Neural cell (in vitro differentiated cells): Measurements from ENCODE around the gene MTG1. TPM values are rescaled to one million over a fixed set of nuclear protein-coding genes. Genes with fewer than 3 reads are reported as not detected.

Source experiments
- H2AFZ ChIP-seq: fragments of 200-600, 300-800 bp; sonication (generic), shearing (Covaris generic); 2 replicates; pipeline ENCODE4 v1.6.0; 2014; ENCODE audit warnings: low read depth, mild to moderate bottlenecking, antibody characterized with exemption, low read length, moderate library complexity
- H3F3A ChIP-seq: fragments of 200-600 bp; shearing (Covaris generic); 2 replicates; pipeline ENCODE4 v1.6.1; 2016; ENCODE audit warnings: mild to moderate bottlenecking, moderate library complexity, mixed read lengths, antibody characterized with exemption, low read length; ENCODE audit not compliant: insufficient read depth, poor library complexity, severe bottlenecking
- H3K27ac ChIP-seq: fragments of 200-600, 300-800 bp; sonication (generic), shearing (Covaris generic); 2 replicates; pipeline ENCODE4 v1.5.1; 2014; ENCODE audit warnings: mild to moderate bottlenecking, low read length, moderate library complexity
- H3K27me3 ChIP-seq: fragments of 300-800, 200-600 bp; sonication (generic), shearing (Covaris generic); 2 replicates; pipeline ENCODE4 v1.6.0; 2014; ENCODE audit warnings: mild to moderate bottlenecking, low read depth, low read length, moderate library complexity; ENCODE audit not compliant: insufficient read depth
- H3K36me3 ChIP-seq: fragments of 300-800, 200-600 bp; sonication (generic), shearing (Covaris generic); 2 replicates; pipeline ENCODE4 v1.5.1; 2014; ENCODE audit warnings: mild to moderate bottlenecking, antibody characterized with exemption, low read length, moderate library complexity; ENCODE audit not compliant: insufficient read depth
- H3K4me2 ChIP-seq: fragments of 300-800, 200-600 bp; sonication (generic), shearing (Covaris generic); 2 replicates; pipeline ENCODE4 v1.6.0; 2014; ENCODE audit warnings: mild to moderate bottlenecking, low read length
- H3K4me3 ChIP-seq: fragments of 300-800, 200-600 bp; sonication (generic), shearing (Covaris generic); 2 replicates; pipeline ENCODE4 v1.5.1; 2014; ENCODE audit warnings: mild to moderate bottlenecking, low read length, moderate library complexity
- H3K79me2 ChIP-seq: fragments of 200-600 bp; shearing (Covaris generic); replicated peaks from 2 replicates; pipeline ENCODE4 v1.6.0; 2014; ENCODE audit warnings: mild to moderate bottlenecking, low read length, moderate library complexity; ENCODE audit not compliant: insufficient read depth
- H3K9ac ChIP-seq: fragments of 300-800, 200-600 bp; sonication (generic), shearing (Covaris generic); 2 replicates; pipeline ENCODE4 v1.6.1; 2016; ENCODE audit warnings: mild to moderate bottlenecking, low read length, mixed read lengths
- H3K9me2 ChIP-seq: fragments of 200-600 bp; shearing (Covaris generic); 2 replicates; pipeline ENCODE4 v1.6.1; 2016; ENCODE audit warnings: mild to moderate bottlenecking, low read length, mixed read lengths; ENCODE audit not compliant: insufficient read depth
- H3K9me3 ChIP-seq: fragments of 200-600, 300-800 bp; sonication (generic), shearing (Covaris generic); 2 replicates; pipeline ENCODE4 v1.6.1; 2016; ENCODE audit warnings: mild to moderate bottlenecking, mixed run types, low read length, moderate library complexity, mixed read lengths
- H4K20me1 ChIP-seq: fragments of 200-600 bp; shearing (Covaris generic); 2 replicates; pipeline ENCODE4 v1.6.1; 2016; ENCODE audit warnings: mild to moderate bottlenecking, mixed run types; ENCODE audit not compliant: insufficient read depth
- EP300 ChIP-seq: fragments of 450-650 bp; conservative IDR thresholded peaks from 2 replicates; pipeline ENCODE4 v1.6.1; 2014; ENCODE audit warnings: antibody characterized with exemption, mild to moderate bottlenecking, moderate library complexity; ENCODE audit not compliant: poor library complexity, severe bottlenecking
- EZH2 ChIP-seq: fragments of 200-600, 300-800 bp; shearing (Covaris generic), sonication (generic); IDR thresholded peaks from 2 replicates; pipeline ENCODE4 v1.6.1; 2014; ENCODE audit warnings: antibody characterized with exemption, low read length, borderline replicate concordance, mild to moderate bottlenecking; ENCODE audit not compliant: insufficient read depth, poor library complexity, severe bottlenecking
- MXI1 ChIP-seq: fragments of 450-650 bp; conservative IDR thresholded peaks from 2 replicates; pipeline ENCODE4 v1.6.1; 2014; ENCODE audit warnings: antibody characterized with exemption, mild to moderate bottlenecking; ENCODE audit not compliant: poor library complexity, severe bottlenecking
- POLR2AphosphoS5 ChIP-seq: IDR thresholded peaks from 2 replicates; pipeline ENCODE4 v1.6.1; 2012
- RAD21 ChIP-seq: fragments of 450-650 bp; conservative IDR thresholded peaks from 2 replicates; pipeline ENCODE4 v1.6.1; 2014; ENCODE audit warnings: antibody characterized with exemption, mild to moderate bottlenecking, moderate library complexity
- SMC3 ChIP-seq: fragments of 450-650 bp; conservative IDR thresholded peaks from 2 replicates; pipeline ENCODE4 v1.6.1; 2014; ENCODE audit warnings: antibody characterized with exemption, mild to moderate bottlenecking, moderate library complexity; ENCODE audit not compliant: poor library complexity
- TAF1 ChIP-seq: IDR thresholded peaks from 2 replicates; pipeline ENCODE4 v1.6.1; 2012; ENCODE audit warnings: low read depth
- polyA plus RNA-seq: library from polyadenylated mRNA; depleted of rRNA; stranded (reverse); fragments of >200 nt; gene quantifications from 2 replicates; pipeline ENCODE4 v1.2.3, GENCODE V29; 2014
- TF ChIP-seq, protein P1 (sequence below): IDR thresholded peaks from 2 replicates; pipeline ENCODE4 v1.6.1; 2012; ENCODE audit warnings: borderline replicate concordance
- TF ChIP-seq, protein P2 (sequence below): fragments of 450-650 bp; IDR thresholded peaks from 2 replicates; pipeline ENCODE4 v1.5.1; 2014; ENCODE audit warnings: antibody characterized with exemption, mild to moderate bottlenecking, moderate library complexity; ENCODE audit not compliant: poor library complexity, severe bottlenecking

The MTG1 gene
- polyA plus RNA-seq, 1 donor from 2014 or later, result 52.3 TPM

DNA sequence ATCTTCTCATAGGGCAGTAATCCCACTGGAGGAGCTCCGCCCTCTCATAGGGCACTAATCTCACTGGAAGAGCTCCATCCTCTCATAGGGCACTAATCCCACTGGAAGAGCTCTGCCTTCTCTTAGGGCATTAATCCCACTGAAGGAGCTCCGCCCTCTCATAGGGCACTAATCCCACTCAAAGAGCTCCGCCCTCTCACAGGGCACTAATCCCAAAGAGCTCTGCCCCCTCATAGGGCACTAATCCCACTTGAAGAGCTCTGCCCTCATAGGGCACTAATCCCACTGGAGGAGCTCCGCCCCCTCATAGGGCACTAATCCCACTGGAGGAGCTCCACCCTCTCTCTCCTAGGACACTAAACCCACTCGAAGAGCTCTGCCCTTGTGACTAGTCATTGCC lies 32.7 kb upstream of the MTG1 start:
- no peaks in the 10 kb centered on the region for H4K20me1 ChIP-seq
- TF ChIP-seq EZH2 (no peak), POLR2AphosphoS5 (no peak), TAF1 (no peak), EP300 (no peak), MXI1 (no peak), RAD21 (no peak), SMC3 (no peak)
- TF ChIP-seq, protein P1, sequence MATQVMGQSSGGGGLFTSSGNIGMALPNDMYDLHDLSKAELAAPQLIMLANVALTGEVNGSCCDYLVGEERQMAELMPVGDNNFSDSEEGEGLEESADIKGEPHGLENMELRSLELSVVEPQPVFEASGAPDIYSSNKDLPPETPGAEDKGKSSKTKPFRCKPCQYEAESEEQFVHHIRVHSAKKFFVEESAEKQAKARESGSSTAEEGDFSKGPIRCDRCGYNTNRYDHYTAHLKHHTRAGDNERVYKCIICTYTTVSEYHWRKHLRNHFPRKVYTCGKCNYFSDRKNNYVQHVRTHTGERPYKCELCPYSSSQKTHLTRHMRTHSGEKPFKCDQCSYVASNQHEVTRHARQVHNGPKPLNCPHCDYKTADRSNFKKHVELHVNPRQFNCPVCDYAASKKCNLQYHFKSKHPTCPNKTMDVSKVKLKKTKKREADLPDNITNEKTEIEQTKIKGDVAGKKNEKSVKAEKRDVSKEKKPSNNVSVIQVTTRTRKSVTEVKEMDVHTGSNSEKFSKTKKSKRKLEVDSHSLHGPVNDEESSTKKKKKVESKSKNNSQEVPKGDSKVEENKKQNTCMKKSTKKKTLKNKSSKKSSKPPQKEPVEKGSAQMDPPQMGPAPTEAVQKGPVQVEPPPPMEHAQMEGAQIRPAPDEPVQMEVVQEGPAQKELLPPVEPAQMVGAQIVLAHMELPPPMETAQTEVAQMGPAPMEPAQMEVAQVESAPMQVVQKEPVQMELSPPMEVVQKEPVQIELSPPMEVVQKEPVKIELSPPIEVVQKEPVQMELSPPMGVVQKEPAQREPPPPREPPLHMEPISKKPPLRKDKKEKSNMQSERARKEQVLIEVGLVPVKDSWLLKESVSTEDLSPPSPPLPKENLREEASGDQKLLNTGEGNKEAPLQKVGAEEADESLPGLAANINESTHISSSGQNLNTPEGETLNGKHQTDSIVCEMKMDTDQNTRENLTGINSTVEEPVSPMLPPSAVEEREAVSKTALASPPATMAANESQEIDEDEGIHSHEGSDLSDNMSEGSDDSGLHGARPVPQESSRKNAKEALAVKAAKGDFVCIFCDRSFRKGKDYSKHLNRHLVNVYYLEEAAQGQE, result no peak
- TF ChIP-seq, protein P2, sequence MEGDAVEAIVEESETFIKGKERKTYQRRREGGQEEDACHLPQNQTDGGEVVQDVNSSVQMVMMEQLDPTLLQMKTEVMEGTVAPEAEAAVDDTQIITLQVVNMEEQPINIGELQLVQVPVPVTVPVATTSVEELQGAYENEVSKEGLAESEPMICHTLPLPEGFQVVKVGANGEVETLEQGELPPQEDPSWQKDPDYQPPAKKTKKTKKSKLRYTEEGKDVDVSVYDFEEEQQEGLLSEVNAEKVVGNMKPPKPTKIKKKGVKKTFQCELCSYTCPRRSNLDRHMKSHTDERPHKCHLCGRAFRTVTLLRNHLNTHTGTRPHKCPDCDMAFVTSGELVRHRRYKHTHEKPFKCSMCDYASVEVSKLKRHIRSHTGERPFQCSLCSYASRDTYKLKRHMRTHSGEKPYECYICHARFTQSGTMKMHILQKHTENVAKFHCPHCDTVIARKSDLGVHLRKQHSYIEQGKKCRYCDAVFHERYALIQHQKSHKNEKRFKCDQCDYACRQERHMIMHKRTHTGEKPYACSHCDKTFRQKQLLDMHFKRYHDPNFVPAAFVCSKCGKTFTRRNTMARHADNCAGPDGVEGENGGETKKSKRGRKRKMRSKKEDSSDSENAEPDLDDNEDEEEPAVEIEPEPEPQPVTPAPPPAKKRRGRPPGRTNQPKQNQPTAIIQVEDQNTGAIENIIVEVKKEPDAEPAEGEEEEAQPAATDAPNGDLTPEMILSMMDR, result no peak
- H3K9me3 ChIP-seq, result peaks cover 2% of the 10 kb centered on the region
- no peaks in the 10 kb centered on the region for H3K36me3 ChIP-seq
- H3K27ac ChIP-seq, result no peak overlapping the region
- H3K4me3 ChIP-seq, result no peak overlapping the region
- H3K27me3 ChIP-seq, result no peaks in the 10 kb centered on the region
- H3K4me2 ChIP-seq, result no peak overlapping the region
- no peaks in the 10 kb centered on the region for H3K9me2 ChIP-seq
- H3F3A ChIP-seq, result no peaks in the 10 kb centered on the region
- H3K9ac ChIP-seq, result no peak overlapping the region
- H3K79me2 ChIP-seq, result no peaks in the 10 kb centered on the region
- no peak overlapping the region for H2AFZ ChIP-seq

DNA sequence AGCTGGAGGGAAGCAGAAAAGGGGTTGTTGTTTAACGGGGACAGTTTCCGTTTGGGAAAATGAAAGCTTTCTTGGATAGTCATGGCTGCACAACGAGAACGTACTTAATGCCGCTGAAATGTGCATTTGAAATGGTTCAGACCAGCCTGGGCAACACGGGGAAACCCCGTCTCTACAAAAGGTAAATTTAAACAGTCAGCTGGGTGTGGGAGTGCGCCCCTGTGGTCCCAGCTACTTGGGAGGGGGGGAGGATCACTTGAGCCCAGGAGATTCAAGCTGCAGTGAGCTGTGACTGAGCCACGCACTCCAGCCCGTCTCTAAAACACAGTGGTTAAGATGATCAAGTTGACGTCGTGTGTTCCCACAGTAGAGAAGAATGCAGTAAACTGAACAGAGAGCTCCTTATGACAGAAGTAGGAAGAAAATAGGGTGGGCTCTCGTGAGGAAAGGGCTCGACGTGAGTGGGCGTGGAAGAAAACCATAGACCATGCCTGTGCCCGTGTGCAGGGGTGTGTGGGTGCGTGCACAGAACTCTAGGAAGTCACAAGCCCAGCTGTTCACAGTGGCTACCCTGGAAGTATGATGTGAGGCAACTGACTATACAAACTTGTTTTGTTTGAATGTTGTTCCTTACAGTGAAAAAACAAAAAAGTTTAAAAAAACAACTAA lies 32.0 kb upstream of the MTG1 start:
- H3K4me2 ChIP-seq, result no peak overlapping the region
- no peak overlapping the region for H3K27ac ChIP-seq
- TF ChIP-seq POLR2AphosphoS5 (no peak), EP300 (no peak), MXI1 (no peak), SMC3 (no peak), TAF1 (no peak), RAD21 (no peak), EZH2 (no peak)
- TF ChIP-seq, protein P1, result no peak
- TF ChIP-seq, protein P2, result no peak
- H3K4me3 ChIP-seq, result no peak overlapping the region
- H2AFZ ChIP-seq, result no peak overlapping the region
- H3K36me3 ChIP-seq, result no peaks in the 10 kb centered on the region
- H3K9ac ChIP-seq, result no peak overlapping the region
- no peaks in the 10 kb centered on the region for H3F3A ChIP-seq
- no peaks in the 10 kb centered on the region for H3K79me2 ChIP-seq
- no peaks in the 10 kb centered on the region for H3K27me3 ChIP-seq
- H3K9me3 ChIP-seq, result peaks cover 2% of the 10 kb centered on the region
- H3K9me2 ChIP-seq, result no peaks in the 10 kb centered on the region
- no peaks in the 10 kb centered on the region for H4K20me1 ChIP-seq
